GM12878 (cell line): ENCODE results near the gene GLS. TPM values are rescaled to one million over a fixed set of nuclear protein-coding genes. Genes with fewer than 3 reads are reported as not detected.

ENCODE experiments used
- ATAC-seq: fragments of 200-7000 bp; cut with Tn5 transposase; 3 replicates; pipeline ENCODE4 v1.9.1; 2020; ENCODE audit warnings: mild to moderate bottlenecking, moderate library complexity
- BruUV-seq: library from RNA; stranded (reverse); fragments of 400-500 nt; replicated peaks from 2 replicates; lab custom pipeline; 2021; lab: Mats Ljungman, UMichigan
- CTCF ChIA-PET: fragments of 300-600 bp; sonication (Branson Sonifier 250); formaldehyde crosslinking; extraction: SDS; loops from one replicate; lab custom pipeline; 2021; ENCODE audit warnings: inconsistent platforms; lab: Yijun Ruan, JAX
- POLR2A ChIA-PET: fragments of 350-600 bp; formaldehyde crosslinking; extraction: SDS; loops from one replicate; lab custom pipeline; 2021; ENCODE audit warnings: inconsistent platforms; lab: Charles Lee
- RAD21 ChIA-PET: fragments of 300-600 bp; sonication (Branson Sonifier 250); formaldehyde crosslinking; loops from one replicate; lab custom pipeline; 2023; ENCODE audit warnings: antibody characterized with exemption; ENCODE audit not compliant: unreplicated experiment; lab: Charles Lee
- SMC1A ChIA-PET: fragments of 300-600 bp; sonication (Branson Sonifier 250); formaldehyde crosslinking; loops from one replicate; lab custom pipeline; 2023; ENCODE audit not compliant: unreplicated experiment, uncharacterized antibody; lab: Charles Lee
- DNase-seq: peaks from one replicate; pipeline ENCODE4 v3.0.0-alpha.2; 2011; ENCODE audit warnings: low read depth, low spot score
- FAIRE-seq: peaks from 3 replicates; lab custom pipeline; 2011; peaks lifted over from hg19 to GRCh38; lab: Jason Lieb, UNC
- H2AFZ ChIP-seq: 2 replicates; pipeline ENCODE4 v1.6.0; 2011; ENCODE audit warnings: low read depth, low read length, control low read depth; ENCODE audit not compliant: control insufficient read depth
- H3K27ac ChIP-seq: 2 replicates; pipeline ENCODE4 v1.5.1; 2011; ENCODE audit warnings: control low read depth; ENCODE audit not compliant: control insufficient read depth, insufficient read depth
- H3K27me3 ChIP-seq, 2 experiments: replicated peaks in 1 of 2; 2 replicates each; pipeline versions ENCODE4 v1.6.0 to v1.6.1; 2011; ENCODE audit warnings: low read length in 1 of 2; ENCODE audit not compliant: control insufficient read depth in 2 of 2, insufficient read depth in 2 of 2
- H3K36me3 ChIP-seq, 2 experiments: 2 replicates each; pipeline ENCODE4 v1.5.1; 2011; ENCODE audit warnings: low read length in 1 of 2; ENCODE audit not compliant: control insufficient read depth in 2 of 2, insufficient read depth in 2 of 2
- H3K4me1 ChIP-seq: 2 replicates; pipeline ENCODE4 v1.6.1; 2011; ENCODE audit warnings: mild to moderate bottlenecking, low read length, moderate library complexity, mixed read lengths; ENCODE audit not compliant: control insufficient read depth, insufficient read depth
- H3K4me2 ChIP-seq: 2 replicates; pipeline ENCODE4 v1.6.0; 2011; ENCODE audit warnings: control low read depth; ENCODE audit not compliant: control insufficient read depth, insufficient read depth
- H3K4me3 ChIP-seq: fragments of 200-600 bp; sonication (generic); 2 replicates; pipeline ENCODE4 v1.5.1; 2016
- H3K79me2 ChIP-seq: 2 replicates; pipeline ENCODE4 v1.6.0; 2011; ENCODE audit warnings: low read length; ENCODE audit not compliant: control insufficient read depth, insufficient read depth
- H3K9ac ChIP-seq: 2 replicates; pipeline ENCODE4 v1.8.0; 2011; ENCODE audit warnings: low read length, control low read depth, mixed read lengths; ENCODE audit not compliant: control insufficient read depth, insufficient read depth
- H3K9me3 ChIP-seq: replicated peaks from 3 replicates; pipeline ENCODE4 v1.5.1; 2011; ENCODE audit warnings: mild to moderate bottlenecking, low read length; ENCODE audit not compliant: control insufficient read depth, insufficient read depth
- H4K20me1 ChIP-seq: 2 replicates; pipeline ENCODE4 v1.6.0; 2011; ENCODE audit not compliant: control insufficient read depth, insufficient read depth
- BHLHE40 ChIP-seq, 2 experiments: fragments of 450-650 bp in 1 of 2; IDR thresholded peaks; 2 replicates each; pipeline ENCODE4 v1.6.1; 2011 to 2017; ENCODE audit warnings: low read depth in 2 of 2, borderline replicate concordance in 1 of 2, improper control_type of control experiment in 1 of 2, low read length in 1 of 2, mild to moderate bottlenecking in 1 of 2
- CBFB ChIP-seq: IDR thresholded peaks from 2 replicates; pipeline ENCODE4 v1.6.1; 2016; ENCODE audit warnings: antibody characterized with exemption, low read depth
- IKZF1 ChIP-seq: fragments of 450-650 bp; conservative IDR thresholded peaks from 2 replicates; pipeline ENCODE4 v1.6.1; 2017; ENCODE audit warnings: antibody characterized with exemption, mild to moderate bottlenecking
- IKZF2 ChIP-seq, 2 experiments: fragments of 450-650 bp; IDR thresholded peaks; 2 replicates each; pipeline ENCODE4 v1.6.1; 2017; ENCODE audit warnings: mild to moderate bottlenecking in 2 of 2, moderate library complexity in 2 of 2
- MEF2A ChIP-seq: IDR thresholded peaks from 2 replicates; pipeline ENCODE4 v1.6.1; 2011; ENCODE audit warnings: low read depth, mild to moderate bottlenecking, low read length, moderate library complexity; ENCODE audit not compliant: insufficient read depth
- MEF2B ChIP-seq: fragments of 450-650 bp; IDR thresholded peaks from 2 replicates; pipeline ENCODE4 v1.6.1; 2018; ENCODE audit warnings: mild to moderate bottlenecking, moderate library complexity; ENCODE audit not compliant: partially characterized antibody, poor library complexity, severe bottlenecking
- NFIC ChIP-seq: IDR thresholded peaks from 2 replicates; pipeline ENCODE4 v1.6.1; 2012; ENCODE audit warnings: low read depth, mild to moderate bottlenecking, inconsistent platforms, low read length, moderate library complexity
- POU2F2 ChIP-seq: IDR thresholded peaks from 3 replicates; pipeline ENCODE4 v1.6.1; 2011; ENCODE audit warnings: low read depth, mild to moderate bottlenecking, low read length, borderline replicate concordance
- RAD21 ChIP-seq: IDR thresholded peaks from 2 replicates; pipeline ENCODE4 v1.6.1; 2011; ENCODE audit warnings: mild to moderate bottlenecking, low read depth, low read length, moderate library complexity; ENCODE audit not compliant: insufficient read depth
- RUNX3 ChIP-seq: IDR thresholded peaks from 2 replicates; pipeline ENCODE4 v1.6.1; 2012; ENCODE audit warnings: low read length, inconsistent platforms
- SMC3 ChIP-seq: IDR thresholded peaks from 2 replicates; pipeline ENCODE4 v1.6.1; 2011; ENCODE audit warnings: low read length, improper control_type of control experiment, borderline replicate concordance
- TCF12 ChIP-seq: IDR thresholded peaks from 2 replicates; pipeline ENCODE4 v1.6.1; 2011; ENCODE audit warnings: low read depth, mild to moderate bottlenecking, low read length
- ZNF217 ChIP-seq: fragments of 450-650 bp; IDR thresholded peaks from 2 replicates; pipeline ENCODE4 v1.6.1; 2017; ENCODE audit warnings: antibody characterized with exemption, mild to moderate bottlenecking
- ZNF622 ChIP-seq: fragments of 450-650 bp; IDR thresholded peaks from 2 replicates; pipeline ENCODE4 v1.6.1; 2017; ENCODE audit warnings: mild to moderate bottlenecking, inconsistent platforms
- WGBS: methylation state at CpG from one replicate; pipeline ENCODE4 v1.1.6; 2016; ENCODE audit warnings: low lambda C conversion rate; ENCODE audit not compliant: insufficient replicate concordance, insufficient coverage; ENCODE audit errors: missing lambda C conversion rate; 5-methylcytosine and 5-hydroxymethylcytosine counted together
- in situ Hi-C: fragments of 300-500 bp; cut with MboI; formaldehyde crosslinking; loops from 9 replicates; pipeline ENCODE4 v1.14.3; 2018; ENCODE audit warnings: mixed read lengths
- intact Hi-C: fragments of 100-400 bp; cut with micrococcal nuclease; formaldehyde crosslinking; loops from one replicate; pipeline ENCODE4 v1.14.2; 2022; ENCODE audit not compliant: unreplicated experiment
- polyA plus RNA-seq, 11 experiments: library from polyadenylated mRNA; depleted of rRNA in 4 of 11; unstranded in 6 of 11; stranded (reverse) in 5 of 11; fragments of >200 nt; fragmentation: Nextera tagmentation in 4 of 11; fragmentation: Illumina TruSeq in 1 of 11; extraction: Ambion mirVana in 4 of 11; extraction: Trizol in 1 of 11; gene quantifications; 1 replicate in 1 of 11; 2 replicates in 10 of 11; pipeline versions ENCODE4 v1.2.1 to v1.2.3, GENCODE V29; 2011 to 2016; ENCODE audit warnings: inconsistent platforms in 2 of 11, missing spikeins in 2 of 11, low read depth in 1 of 11
- total RNA-seq, 4 experiments: library from RNA; depleted of rRNA in 3 of 4; stranded (reverse); fragments of >200 nt in 3 of 4; fragmentation: Illumina TruSeq in 1 of 4; extraction: Trizol in 1 of 4; gene quantifications; 2 replicates each; pipeline versions ENCODE4 v1.2.1 to v1.2.3, GENCODE V29; 2013 to 2021
- TF ChIP-seq, protein P1 (sequence below), 3 experiments: IDR thresholded peaks in 2 of 3; conservative IDR thresholded peaks in 1 of 3; 2 replicates each; pipeline ENCODE4 v1.5.1; 2011; ENCODE audit warnings: low read depth in 3 of 3, low read length in 3 of 3, mild to moderate bottlenecking in 3 of 3, control low read depth in 2 of 3, moderate library complexity in 2 of 3, inconsistent platforms in 1 of 3, mixed read lengths in 1 of 3; ENCODE audit not compliant: control insufficient read depth in 2 of 3, insufficient read depth in 1 of 3; ENCODE audit errors: extremely low read depth in 1 of 3
- TF ChIP-seq, protein P2 (sequence below): fragments of 450-650 bp; IDR thresholded peaks from 2 replicates; pipeline ENCODE4 v1.6.1; 2017; ENCODE audit warnings: mild to moderate bottlenecking, low read depth, inconsistent platforms; ENCODE audit not compliant: poor library complexity, severe bottlenecking
- TF ChIP-seq, protein P3 (sequence below): fragments of 450-650 bp; IDR thresholded peaks from 2 replicates; pipeline ENCODE4 v1.6.1; 2017; ENCODE audit warnings: low read depth, mild to moderate bottlenecking, moderate library complexity

Gene GLS
- total and polyA plus RNA-seq, 10 of the 15 experiments (the other 5 are each of a cell fraction or from before 2014, with no cell fraction given), result 15.7 to 145 (median 70.8) TPM

DNA sequence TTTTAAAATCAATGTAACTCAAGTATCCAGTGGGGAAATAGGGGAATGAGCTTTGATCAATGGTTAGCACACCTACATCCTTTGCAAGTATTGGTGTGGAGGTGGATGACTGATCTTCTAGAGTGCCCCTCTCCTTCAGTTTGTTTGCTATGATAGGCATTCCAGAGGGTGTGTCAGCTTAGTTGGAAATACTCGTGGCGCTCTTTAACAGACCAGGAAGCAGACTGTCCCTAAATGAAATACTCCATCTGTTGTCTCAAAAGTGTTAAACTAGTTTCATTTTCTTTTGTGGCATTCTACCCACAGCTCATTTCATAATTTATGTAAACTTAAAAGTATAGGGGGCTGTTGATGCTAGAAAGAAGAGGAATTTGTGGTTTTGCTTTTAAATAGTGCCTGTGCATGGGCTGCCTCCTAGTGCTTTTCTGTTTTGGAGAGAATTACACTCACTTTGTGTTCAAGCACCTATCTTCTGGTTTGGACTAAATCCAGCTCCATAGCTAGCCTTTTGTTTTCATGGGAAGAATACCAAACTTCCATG lies 67.2 kb downstream of the GLS start:
- intact Hi-C loops, result loop anchor here (2.0 kb wide), 1 partner anchor 97 kb away; no protein-coding TSS in a partner anchor
- H3K4me2 ChIP-seq, result peak overlapping the region; percentile 53; the same call in 1 of the 2 replicates
- H3K4me1 ChIP-seq, result peaks cover 8% of the 10 kb centered on the region; the same call in 1 of the 2 replicates
- DNase-seq (peak; percentile 45), FAIRE-seq (peak; percentile 84), ATAC-seq (peak; percentile 69)
- no TSS peak for BruUV-seq
- H3K79me2 ChIP-seq, result no peaks in the 10 kb centered on the region
- H3K9me3 ChIP-seq, result no peaks in the 10 kb centered on the region
- ChIA-PET SMC1A (interaction anchor here (0.7 to 4.7 kb wide), 35 partner anchors 9 to 414 kb away, joined by 3 to 57 read pairs (median 5); partner anchors contain the start of genes GLS and STAT1), CTCF (interaction anchor here (0.6 to 5.4 kb wide), 32 partner anchors 9 to 414 kb away, joined by 3 to 89 read pairs (median 4); partner anchors contain the start of gene GLS), POLR2A (interaction anchor here (0.8 to 2.1 kb wide), 3 partner anchors 61 to 64 kb away, joined by 3 to 9 read pairs (median 4); no protein-coding TSS in a partner anchor), RAD21 (interaction anchor here (0.6 to 4.4 kb wide), 22 partner anchors 9 to 267 kb away, joined by 3 to 37 read pairs (median 4); partner anchors contain the start of gene GLS)
- H4K20me1 ChIP-seq, result no peaks in the 10 kb centered on the region
- no peaks in the 10 kb centered on the region for H3K36me3 ChIP-seq
- WGBS, result 33% methylated on average over 2 of the region's 2 CpGs
- no peak overlapping the region for H3K9ac ChIP-seq
- no peak overlapping the region for H2AFZ ChIP-seq
- no peaks in the 10 kb centered on the region for H3K27me3 ChIP-seq
- in situ Hi-C loops, result no loop called here
- 0 out of 2 replicates have a peak overlapping the region, but pooled peaks have one; percentile 27 for H3K27ac ChIP-seq
- no peak overlapping the region for H3K4me3 ChIP-seq
- TF ChIP-seq MEF2B, result peak; percentile 20
- 0 out of 3 replicates have a peak, but pooled peaks have one; percentile 26 for TF ChIP-seq POU2F2
- TF ChIP-seq, protein P1, sequence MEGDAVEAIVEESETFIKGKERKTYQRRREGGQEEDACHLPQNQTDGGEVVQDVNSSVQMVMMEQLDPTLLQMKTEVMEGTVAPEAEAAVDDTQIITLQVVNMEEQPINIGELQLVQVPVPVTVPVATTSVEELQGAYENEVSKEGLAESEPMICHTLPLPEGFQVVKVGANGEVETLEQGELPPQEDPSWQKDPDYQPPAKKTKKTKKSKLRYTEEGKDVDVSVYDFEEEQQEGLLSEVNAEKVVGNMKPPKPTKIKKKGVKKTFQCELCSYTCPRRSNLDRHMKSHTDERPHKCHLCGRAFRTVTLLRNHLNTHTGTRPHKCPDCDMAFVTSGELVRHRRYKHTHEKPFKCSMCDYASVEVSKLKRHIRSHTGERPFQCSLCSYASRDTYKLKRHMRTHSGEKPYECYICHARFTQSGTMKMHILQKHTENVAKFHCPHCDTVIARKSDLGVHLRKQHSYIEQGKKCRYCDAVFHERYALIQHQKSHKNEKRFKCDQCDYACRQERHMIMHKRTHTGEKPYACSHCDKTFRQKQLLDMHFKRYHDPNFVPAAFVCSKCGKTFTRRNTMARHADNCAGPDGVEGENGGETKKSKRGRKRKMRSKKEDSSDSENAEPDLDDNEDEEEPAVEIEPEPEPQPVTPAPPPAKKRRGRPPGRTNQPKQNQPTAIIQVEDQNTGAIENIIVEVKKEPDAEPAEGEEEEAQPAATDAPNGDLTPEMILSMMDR (IDR thresholded peaks at IDR 0.05 in 2 of 3, conservative IDR thresholded peaks at IDR 0.05 in 1 of 3; ENCODE audit: control insufficient read depth in 2 of 3, extremely low read depth in 1 of 3, insufficient read depth in 1 of 3, low read depth in 3 of 3, low read length in 3 of 3), result peak; percentile 21 to 53 (median 34); a peak in 4 of 6 replicates
- TF ChIP-seq RAD21, result peak; percentile 66
- TF ChIP-seq TCF12, result 0 out of 2 replicates have a peak, but pooled peaks have one; percentile 32
- peak; percentile 21; the same call in 1 of the 2 replicates for TF ChIP-seq SMC3
- TF ChIP-seq IKZF2 (IDR thresholded peaks at IDR 0.05), result peak; percentile 33 to 61
- no peak for TF ChIP-seq ZNF217
- TF ChIP-seq IKZF1, result peak; percentile 33; the same call in 1 of the 2 replicates
- no peak for TF ChIP-seq ZNF622
- TF ChIP-seq MEF2A, result 0 out of 2 replicates have a peak, but pooled peaks have one; percentile 18
- TF ChIP-seq RUNX3, result peak; percentile 94
- peak; percentile 50 for TF ChIP-seq NFIC
- TF ChIP-seq, protein P2, sequence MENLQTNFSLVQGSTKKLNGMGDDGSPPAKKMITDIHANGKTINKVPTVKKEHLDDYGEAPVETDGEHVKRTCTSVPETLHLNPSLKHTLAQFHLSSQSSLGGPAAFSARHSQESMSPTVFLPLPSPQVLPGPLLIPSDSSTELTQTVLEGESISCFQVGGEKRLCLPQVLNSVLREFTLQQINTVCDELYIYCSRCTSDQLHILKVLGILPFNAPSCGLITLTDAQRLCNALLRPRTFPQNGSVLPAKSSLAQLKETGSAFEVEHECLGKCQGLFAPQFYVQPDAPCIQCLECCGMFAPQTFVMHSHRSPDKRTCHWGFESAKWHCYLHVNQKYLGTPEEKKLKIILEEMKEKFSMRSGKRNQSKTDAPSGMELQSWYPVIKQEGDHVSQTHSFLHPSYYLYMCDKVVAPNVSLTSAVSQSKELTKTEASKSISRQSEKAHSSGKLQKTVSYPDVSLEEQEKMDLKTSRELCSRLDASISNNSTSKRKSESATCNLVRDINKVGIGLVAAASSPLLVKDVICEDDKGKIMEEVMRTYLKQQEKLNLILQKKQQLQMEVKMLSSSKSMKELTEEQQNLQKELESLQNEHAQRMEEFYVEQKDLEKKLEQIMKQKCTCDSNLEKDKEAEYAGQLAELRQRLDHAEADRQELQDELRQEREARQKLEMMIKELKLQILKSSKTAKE, result peak; percentile 48
- TF ChIP-seq BHLHE40 (IDR thresholded peaks at IDR 0.05; ENCODE audit: borderline replicate concordance in 1 of 2, low read depth in 2 of 2, low read length in 1 of 2), result no peak
- TF ChIP-seq, protein P3, sequence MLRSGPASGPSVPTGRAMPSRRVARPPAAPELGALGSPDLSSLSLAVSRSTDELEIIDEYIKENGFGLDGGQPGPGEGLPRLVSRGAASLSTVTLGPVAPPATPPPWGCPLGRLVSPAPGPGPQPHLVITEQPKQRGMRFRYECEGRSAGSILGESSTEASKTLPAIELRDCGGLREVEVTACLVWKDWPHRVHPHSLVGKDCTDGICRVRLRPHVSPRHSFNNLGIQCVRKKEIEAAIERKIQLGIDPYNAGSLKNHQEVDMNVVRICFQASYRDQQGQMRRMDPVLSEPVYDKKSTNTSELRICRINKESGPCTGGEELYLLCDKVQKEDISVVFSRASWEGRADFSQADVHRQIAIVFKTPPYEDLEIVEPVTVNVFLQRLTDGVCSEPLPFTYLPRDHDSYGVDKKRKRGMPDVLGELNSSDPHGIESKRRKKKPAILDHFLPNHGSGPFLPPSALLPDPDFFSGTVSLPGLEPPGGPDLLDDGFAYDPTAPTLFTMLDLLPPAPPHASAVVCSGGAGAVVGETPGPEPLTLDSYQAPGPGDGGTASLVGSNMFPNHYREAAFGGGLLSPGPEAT, result peak; percentile 28; the same call in 1 of the 2 replicates
- TF ChIP-seq CBFB, result peak; percentile 62
